C4-2B (cell line): ENCODE measurements around the gene SLC35A3.

Experiments used
- CTCF ChIP-seq: fragments of 450-650 bp; conservative IDR thresholded peaks from 2 replicates; pipeline ENCODE4 v1.5.1; 2017; ENCODE audit warnings: mild to moderate bottlenecking
- ZFX ChIP-seq: fragments of 450-650 bp; IDR thresholded peaks from 2 replicates; pipeline ENCODE4 v1.6.1; 2017

GRCh38 chr1:100076319-100076718 is 106.5 kb downstream of the SLC35A3 start:
- TF ChIP-seq CTCF (no peak), ZFX (no peak)
